ENCODE results near the gene TMEM151B. TPM values are rescaled to one million over a fixed set of nuclear protein-coding genes. Genes with fewer than 3 reads are reported as not detected.

The TMEM151B gene
- total RNA-seq, 2 donors from 2014 or later, result not detected

DNA sequence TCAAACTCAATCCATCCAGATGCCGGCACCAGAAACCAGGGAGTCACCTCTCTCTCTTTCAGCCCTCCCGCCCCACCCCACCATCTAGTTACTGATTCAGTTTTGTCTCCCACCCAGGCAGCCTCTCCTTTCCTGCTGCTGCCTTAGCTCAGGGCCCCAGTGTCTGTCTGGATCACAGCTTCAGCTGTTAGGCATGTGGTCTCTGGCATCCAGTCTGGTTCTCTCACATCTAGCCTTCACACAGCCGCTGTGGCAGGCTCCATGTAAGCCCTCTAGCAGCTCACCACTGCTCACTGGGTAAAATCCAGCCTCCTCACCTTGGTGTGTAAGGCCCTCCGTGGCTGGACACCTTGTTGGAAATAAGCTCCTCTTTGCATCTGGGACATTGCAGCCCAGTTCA is 21.6 kb downstream of the TMEM151B start:
- H3K27me3 ChIP-seq (replicated peaks; ENCODE audit: insufficient read depth), result peaks cover 12% of the 10 kb centered on the region
- ATAC-seq (ENCODE audit: insufficient number of reproducible peaks, low FRiP score, low read depth), result no peak
- TF ChIP-seq, protein P1, sequence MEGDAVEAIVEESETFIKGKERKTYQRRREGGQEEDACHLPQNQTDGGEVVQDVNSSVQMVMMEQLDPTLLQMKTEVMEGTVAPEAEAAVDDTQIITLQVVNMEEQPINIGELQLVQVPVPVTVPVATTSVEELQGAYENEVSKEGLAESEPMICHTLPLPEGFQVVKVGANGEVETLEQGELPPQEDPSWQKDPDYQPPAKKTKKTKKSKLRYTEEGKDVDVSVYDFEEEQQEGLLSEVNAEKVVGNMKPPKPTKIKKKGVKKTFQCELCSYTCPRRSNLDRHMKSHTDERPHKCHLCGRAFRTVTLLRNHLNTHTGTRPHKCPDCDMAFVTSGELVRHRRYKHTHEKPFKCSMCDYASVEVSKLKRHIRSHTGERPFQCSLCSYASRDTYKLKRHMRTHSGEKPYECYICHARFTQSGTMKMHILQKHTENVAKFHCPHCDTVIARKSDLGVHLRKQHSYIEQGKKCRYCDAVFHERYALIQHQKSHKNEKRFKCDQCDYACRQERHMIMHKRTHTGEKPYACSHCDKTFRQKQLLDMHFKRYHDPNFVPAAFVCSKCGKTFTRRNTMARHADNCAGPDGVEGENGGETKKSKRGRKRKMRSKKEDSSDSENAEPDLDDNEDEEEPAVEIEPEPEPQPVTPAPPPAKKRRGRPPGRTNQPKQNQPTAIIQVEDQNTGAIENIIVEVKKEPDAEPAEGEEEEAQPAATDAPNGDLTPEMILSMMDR (IDR thresholded peaks at IDR 0.05), result no peak
- H3K4me3 ChIP-seq, result no peak overlapping the region
- H3K27ac ChIP-seq, result no peak overlapping the region
- no peaks in the 10 kb centered on the region for H3K36me3 ChIP-seq
- H3K4me1 ChIP-seq (ENCODE audit: control insufficient read depth in 1 of 2, low read depth in 2 of 2), result peaks cover 3 to 8% of the 10 kb centered on the region in 2 donors
- no peaks in the 10 kb centered on the region for H3K9me3 ChIP-seq
- no peak for DNase-seq (ENCODE audit: low spot score)

DNA sequence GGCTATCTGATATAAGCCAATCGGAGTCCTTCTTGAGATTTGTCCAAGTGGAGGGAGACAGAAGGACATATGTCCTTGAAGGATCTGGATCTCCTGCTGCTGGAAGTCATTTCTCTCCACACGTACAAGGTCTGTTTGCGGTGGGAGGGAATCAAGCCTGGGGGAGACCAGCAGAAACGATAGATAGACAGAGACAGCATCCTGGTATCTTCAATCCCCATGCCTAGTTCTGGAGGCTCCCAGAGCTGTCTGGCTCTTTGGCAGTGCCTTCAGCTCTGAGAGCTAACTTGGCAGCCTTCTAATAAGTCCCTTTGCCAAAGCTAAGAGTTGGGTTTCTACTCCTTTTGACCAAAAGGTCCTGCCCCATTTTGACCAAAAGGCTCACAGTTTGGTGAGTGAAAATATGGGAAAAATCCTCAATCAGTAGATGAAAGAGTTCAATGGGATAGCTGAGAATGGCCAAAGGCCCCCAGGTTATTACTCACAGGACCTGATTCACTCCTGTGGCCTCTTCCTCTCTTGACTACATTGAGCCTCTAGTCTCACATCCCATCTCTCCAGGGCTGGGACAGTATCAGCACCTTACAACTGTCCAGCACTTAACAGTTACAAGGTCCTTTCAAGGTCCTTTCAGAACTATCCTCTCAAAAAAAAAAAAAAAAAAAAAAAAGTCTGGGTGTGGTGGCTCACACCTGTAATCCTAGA is 22.6 kb downstream of the TMEM151B start:
- TF ChIP-seq, protein P1 (IDR thresholded peaks at IDR 0.05), result no peak
- peaks cover 12% of the 10 kb centered on the region for H3K27me3 ChIP-seq (replicated peaks; ENCODE audit: insufficient read depth)
- peaks cover 12 to 17% of the 10 kb centered on the region in 2 donors for H3K4me1 ChIP-seq (ENCODE audit: control insufficient read depth in 1 of 2, low read depth in 2 of 2)
- H3K9me3 ChIP-seq, result no peaks in the 10 kb centered on the region
- H3K36me3 ChIP-seq, result no peaks in the 10 kb centered on the region
- H3K27ac ChIP-seq, result no peak overlapping the region
- ATAC-seq (ENCODE audit: insufficient number of reproducible peaks, low FRiP score, low read depth) (no peak), DNase-seq (ENCODE audit: low spot score) (no peak)
- H3K4me3 ChIP-seq, result no peak overlapping the region

DNA sequence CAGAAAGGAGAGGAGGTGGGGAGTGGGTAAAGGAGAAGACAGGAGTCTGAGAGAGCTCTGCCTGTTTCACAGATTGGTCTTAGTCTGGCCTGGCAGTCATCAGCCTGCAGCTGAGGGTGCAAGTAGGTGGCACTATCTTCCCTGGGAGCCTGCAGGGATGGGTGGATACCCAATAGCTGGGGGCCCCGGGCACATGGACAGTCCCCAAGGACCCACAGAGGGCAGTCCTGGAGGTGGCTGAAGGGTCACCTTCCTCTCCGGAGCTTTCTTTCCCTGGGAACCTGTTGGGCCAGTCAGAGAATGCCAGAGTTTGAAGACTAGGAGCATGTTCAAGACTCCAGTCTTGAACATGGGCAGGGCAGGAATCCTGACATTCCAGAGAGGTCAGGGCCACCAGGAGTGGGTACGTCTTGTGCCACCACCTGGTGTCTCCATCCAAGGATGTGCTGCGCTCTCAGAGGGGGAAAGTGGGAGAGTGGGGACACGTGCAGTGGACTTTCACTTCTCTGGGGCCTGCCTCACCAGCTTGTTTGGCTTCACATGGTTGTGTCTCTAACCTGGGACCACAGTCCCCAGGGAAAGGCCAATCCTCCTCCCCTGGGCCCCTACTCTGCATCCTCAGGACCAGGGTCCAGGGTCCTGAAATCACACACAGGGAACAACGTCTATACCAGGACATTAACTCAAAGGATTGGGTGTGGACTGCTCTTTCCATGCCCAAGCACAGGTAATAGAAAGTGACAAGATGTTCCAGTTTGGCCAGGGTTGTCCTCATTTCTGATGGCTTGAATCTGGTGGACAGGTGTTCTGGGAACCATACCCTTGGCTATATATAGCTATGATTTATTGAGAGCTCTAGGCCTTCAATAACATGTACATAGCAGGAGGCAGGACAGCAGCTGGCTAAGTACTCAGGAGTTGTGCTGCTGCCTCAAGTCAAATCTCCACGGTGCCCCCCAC is 24.9 kb downstream of the TMEM151B start:
- Histone ChIP-seq H3K36me3 (no peaks in the 10 kb centered on the region), H3K4me3 (no peak overlapping the region), H3K27ac (no peak overlapping the region), H3K27me3 (replicated peaks; ENCODE audit: insufficient read depth) (peaks cover 12% of the 10 kb centered on the region), H3K9me3 (no peaks in the 10 kb centered on the region), H3K4me1 (ENCODE audit: control insufficient read depth in 1 of 2, low read depth in 2 of 2) (peaks cover 10 to 13% of the 10 kb centered on the region in 2 donors)
- TF ChIP-seq, protein P1 (IDR thresholded peaks at IDR 0.05), result no peak
- ATAC-seq (ENCODE audit: insufficient number of reproducible peaks, low FRiP score, low read depth) (no peak), DNase-seq (ENCODE audit: low spot score) (no peak)

DNA sequence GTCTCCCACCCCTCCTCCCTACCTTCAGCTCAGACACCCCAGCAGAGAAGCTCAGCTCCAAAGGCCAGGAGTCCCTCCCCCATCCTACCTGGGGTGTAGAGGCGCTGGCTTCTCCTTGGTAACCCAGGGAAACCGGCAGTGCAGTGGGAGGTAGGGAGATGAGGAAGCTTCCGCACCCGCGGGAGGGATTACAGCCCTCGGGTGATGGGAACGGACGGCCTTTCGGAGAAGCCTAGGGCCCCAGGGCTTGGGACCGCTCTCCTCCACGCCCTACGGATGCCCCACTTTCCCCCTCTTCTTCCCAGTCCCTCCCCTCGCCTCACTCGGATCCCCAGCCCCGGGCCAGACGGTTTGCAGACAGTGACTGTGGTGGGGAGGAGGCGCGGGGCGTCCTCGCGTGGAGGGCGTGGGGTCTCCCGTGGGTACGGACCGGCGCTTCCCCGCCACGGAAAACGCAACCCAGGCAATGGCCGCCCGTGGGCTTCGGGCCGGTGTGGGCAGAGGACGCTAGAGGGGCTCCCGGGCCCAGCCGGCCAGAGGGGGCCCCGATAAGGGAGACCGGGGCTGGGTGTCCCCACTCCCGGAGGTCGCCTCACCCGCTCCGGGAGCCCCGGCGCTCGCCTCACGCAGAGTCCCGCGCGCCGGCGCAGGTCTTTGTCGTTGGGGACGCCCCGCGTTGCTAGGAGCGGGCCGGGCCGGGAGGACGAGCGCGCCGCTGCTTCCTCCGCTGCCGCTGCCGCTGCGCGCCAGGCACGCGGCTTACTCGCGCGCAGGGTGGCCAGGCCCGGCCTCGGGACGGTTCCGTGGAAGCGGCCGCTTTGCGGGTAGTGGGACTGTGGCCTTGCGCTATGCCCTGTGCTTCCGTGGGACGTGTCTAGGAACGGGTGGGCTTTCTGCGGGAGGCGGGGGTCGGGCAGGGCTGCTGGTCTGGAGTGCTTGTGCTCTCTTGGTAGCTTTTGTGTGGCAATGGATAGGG is 27.1 kb downstream of the TMEM151B start:
- Histone ChIP-seq H3K27ac (no peak overlapping the region), H3K9me3 (no peaks in the 10 kb centered on the region), H3K36me3 (peaks cover 17% of the 10 kb centered on the region), H3K4me1 (ENCODE audit: control insufficient read depth in 1 of 2, low read depth in 2 of 2) (peaks cover 10 to 13% of the 10 kb centered on the region in 2 donors), H3K4me3 (peak overlapping the region; percentile 70), H3K27me3 (replicated peaks; ENCODE audit: insufficient read depth) (peaks cover 6% of the 10 kb centered on the region)
- no peak for DNase-seq (ENCODE audit: low spot score)
- TF ChIP-seq, protein P1 (IDR thresholded peaks at IDR 0.05), result no peak
- ATAC-seq (ENCODE audit: insufficient number of reproducible peaks, low FRiP score, low read depth), result no peak

Measured in thoracic aorta (tissue), 2 donors.